ENCODE data around the gene ST3GAL3.

The ST3GAL3 gene

DNA sequence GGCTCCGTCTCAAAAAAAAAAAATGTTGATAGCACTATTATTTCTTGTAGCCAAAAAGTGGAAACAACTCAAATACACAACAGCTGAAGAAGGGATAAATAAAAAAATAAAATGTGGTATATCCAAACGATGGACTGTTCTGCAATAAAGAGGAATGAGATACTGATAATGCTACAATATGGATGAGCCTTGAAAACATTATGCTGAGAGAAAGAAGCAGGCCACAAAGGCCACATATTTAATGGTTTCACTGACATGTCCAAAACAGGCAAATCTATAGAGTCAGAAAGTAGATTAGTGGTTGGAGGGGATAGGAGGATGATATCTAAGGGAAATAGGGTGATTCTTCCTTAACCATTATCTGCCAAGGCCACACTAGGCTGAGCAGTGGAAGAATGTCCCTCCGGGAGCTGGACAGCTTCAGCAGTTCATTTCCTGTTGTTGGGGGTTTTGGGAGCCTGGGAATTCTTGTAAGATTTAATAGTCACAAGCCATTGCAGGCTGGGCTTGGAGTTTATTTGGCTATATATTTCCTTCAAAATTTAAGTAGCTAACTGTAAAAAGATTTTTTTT, 53.5 kb downstream of the ST3GAL3 start:
- TF ChIP-seq, protein P1, sequence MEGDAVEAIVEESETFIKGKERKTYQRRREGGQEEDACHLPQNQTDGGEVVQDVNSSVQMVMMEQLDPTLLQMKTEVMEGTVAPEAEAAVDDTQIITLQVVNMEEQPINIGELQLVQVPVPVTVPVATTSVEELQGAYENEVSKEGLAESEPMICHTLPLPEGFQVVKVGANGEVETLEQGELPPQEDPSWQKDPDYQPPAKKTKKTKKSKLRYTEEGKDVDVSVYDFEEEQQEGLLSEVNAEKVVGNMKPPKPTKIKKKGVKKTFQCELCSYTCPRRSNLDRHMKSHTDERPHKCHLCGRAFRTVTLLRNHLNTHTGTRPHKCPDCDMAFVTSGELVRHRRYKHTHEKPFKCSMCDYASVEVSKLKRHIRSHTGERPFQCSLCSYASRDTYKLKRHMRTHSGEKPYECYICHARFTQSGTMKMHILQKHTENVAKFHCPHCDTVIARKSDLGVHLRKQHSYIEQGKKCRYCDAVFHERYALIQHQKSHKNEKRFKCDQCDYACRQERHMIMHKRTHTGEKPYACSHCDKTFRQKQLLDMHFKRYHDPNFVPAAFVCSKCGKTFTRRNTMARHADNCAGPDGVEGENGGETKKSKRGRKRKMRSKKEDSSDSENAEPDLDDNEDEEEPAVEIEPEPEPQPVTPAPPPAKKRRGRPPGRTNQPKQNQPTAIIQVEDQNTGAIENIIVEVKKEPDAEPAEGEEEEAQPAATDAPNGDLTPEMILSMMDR (IDR thresholded peaks at IDR 0.05; ENCODE audit: insufficient read depth, low read length, poor library complexity, severe bottlenecking), result no peak
- DNase-seq (ENCODE audit: extremely low read depth, insufficient read length), result no peak
- Histone ChIP-seq H3K4me3 (replicated peaks; ENCODE audit: low read depth, low read length) (no peak overlapping the region), H3K36me3 (ENCODE audit: control insufficient read depth, insufficient read depth, low read length) (no peaks in the 10 kb centered on the region), H3K27me3 (replicated peaks; ENCODE audit: control insufficient read depth, insufficient read depth, low read length) (no peaks in the 10 kb centered on the region)

DNA sequence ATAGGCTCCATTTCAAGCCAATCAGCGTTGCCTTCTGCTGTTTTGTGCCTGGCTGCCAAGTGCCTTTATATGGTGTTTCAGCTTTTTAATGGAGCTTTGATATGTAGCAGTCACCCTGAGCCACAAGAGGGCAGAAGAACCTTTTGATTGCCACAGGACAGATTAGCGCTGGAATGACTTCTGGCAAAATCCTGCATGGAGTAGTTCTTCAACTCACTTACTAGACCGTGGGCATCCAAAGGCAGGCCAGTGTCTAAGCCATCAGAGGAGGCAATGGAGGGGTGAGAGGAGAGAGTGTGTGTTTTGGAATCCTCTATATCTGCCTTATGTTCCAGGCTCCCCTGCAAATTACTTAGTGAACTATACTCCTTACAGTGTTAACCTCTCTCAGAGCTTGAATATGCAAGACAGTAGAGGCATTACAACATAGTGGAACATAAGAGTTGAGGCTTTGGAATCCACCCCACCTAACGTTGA, 56.2 kb downstream of the ST3GAL3 start:
- H3K27me3 ChIP-seq (replicated peaks; ENCODE audit: control insufficient read depth, insufficient read depth, low read length), result no peaks in the 10 kb centered on the region
- DNase-seq (ENCODE audit: extremely low read depth, insufficient read length), result no peak
- no peaks in the 10 kb centered on the region for H3K36me3 ChIP-seq (ENCODE audit: control insufficient read depth, insufficient read depth, low read length)
- TF ChIP-seq, protein P1 (IDR thresholded peaks at IDR 0.05; ENCODE audit: insufficient read depth, low read length, poor library complexity, severe bottlenecking), result peak; percentile 76
- H3K4me3 ChIP-seq (replicated peaks; ENCODE audit: low read depth, low read length), result no peak overlapping the region

DNA sequence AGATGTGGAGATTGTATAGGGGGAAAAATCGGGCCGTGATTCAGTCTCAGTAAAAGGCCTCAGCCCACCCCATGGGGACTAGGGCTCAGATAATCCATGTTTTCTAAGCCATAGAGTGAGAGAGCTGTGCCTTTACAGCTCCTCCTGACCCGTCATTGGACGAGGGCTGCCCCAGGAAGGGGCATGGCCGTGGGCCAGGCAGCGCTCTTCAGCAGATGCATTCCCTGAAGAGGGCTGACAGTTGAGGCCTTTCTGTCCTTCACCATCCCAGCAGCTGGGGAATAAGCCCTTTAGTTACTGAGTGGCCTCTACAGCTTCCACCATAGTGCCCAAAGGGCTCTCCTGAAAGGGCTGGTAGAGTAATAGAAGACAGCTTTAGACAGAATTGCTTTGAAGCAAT, 57.2 kb downstream of the ST3GAL3 start:
- no peaks in the 10 kb centered on the region for H3K27me3 ChIP-seq (replicated peaks; ENCODE audit: control insufficient read depth, insufficient read depth, low read length)
- no peaks in the 10 kb centered on the region for H3K36me3 ChIP-seq (ENCODE audit: control insufficient read depth, insufficient read depth, low read length)
- DNase-seq (ENCODE audit: extremely low read depth, insufficient read length), result no peak
- no peak overlapping the region for H3K4me3 ChIP-seq (replicated peaks; ENCODE audit: low read depth, low read length)
- TF ChIP-seq, protein P1 (IDR thresholded peaks at IDR 0.05; ENCODE audit: insufficient read depth, low read length, poor library complexity, severe bottlenecking), result no peak

DNA sequence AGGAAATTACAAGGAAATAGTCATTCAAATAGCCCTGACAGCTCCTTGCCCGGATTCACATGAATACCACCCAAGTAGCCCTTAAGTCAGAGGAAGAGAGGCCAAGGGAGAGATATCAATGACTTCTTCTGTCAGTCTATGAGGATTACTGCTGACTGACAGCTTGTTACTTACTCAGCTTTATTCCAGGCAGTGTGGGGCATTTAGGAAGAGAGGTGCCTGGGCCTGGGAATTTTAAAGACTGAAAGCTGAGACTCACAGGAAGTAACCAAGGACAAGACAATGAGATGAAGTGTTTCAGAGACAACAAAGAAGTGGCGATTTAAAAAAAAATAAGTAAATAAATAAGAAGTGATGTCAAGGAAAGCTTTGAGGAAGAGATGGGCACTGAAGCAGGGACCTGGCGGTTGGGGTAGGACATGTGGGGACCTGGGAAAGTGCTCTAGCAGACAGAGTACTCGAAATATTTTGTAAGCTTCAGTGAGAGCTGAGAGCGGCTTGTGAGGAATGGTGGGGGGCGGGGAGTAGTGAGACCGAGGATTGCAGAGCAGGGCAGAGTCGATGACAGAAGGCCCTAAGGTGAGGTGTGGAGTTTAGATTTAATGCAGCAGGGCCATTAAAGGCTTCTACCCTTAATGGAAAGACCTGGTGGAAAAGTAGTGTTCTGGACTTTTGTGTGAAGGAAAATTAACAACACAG, 58.9 kb downstream of the ST3GAL3 start:
- DNase-seq (ENCODE audit: extremely low read depth, insufficient read length), result no peak
- H3K36me3 ChIP-seq (ENCODE audit: control insufficient read depth, insufficient read depth, low read length), result no peaks in the 10 kb centered on the region
- TF ChIP-seq, protein P1 (IDR thresholded peaks at IDR 0.05; ENCODE audit: insufficient read depth, low read length, poor library complexity, severe bottlenecking), result no peak
- H3K4me3 ChIP-seq (replicated peaks; ENCODE audit: low read depth, low read length), result no peak overlapping the region
- H3K27me3 ChIP-seq (replicated peaks; ENCODE audit: control insufficient read depth, insufficient read depth, low read length), result no peaks in the 10 kb centered on the region

DNA sequence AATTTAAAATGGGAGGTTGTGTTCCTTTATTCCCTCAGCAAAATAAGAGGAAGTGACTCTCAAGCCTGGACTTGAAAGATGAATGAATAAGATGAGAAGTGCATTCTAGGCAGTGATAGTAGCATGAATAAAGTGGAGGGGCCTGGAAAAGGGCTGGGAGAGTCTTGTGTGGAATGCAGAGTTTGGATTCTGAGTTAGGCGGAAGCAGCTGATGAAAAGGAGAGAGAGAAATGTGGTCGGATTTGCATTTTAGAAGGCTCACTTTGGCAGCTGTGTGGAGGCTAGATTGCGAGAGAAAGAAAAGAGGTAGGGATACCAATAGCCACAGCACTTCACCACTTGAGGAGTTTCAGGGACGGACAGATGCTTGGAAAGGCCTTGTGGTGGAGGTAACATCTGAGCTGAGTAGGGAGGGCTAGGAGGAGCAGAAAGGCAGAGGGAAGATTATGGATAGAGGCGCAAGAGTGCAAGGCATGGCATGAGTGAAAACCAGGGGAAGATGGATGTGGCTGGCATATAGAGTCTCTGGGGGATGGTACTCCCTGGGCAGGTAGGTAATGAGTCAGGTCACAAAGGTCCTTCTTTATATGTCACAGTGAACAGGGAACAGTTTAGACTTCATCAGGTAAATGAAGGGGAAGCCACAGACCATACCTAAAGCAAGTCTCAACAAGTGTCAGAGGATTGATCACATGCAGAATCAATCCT, 59.6 kb downstream of the ST3GAL3 start:
- H3K27me3 ChIP-seq (replicated peaks; ENCODE audit: control insufficient read depth, insufficient read depth, low read length), result no peaks in the 10 kb centered on the region
- no peaks in the 10 kb centered on the region for H3K36me3 ChIP-seq (ENCODE audit: control insufficient read depth, insufficient read depth, low read length)
- DNase-seq (ENCODE audit: extremely low read depth, insufficient read length), result no peak
- TF ChIP-seq, protein P1 (IDR thresholded peaks at IDR 0.05; ENCODE audit: insufficient read depth, low read length, poor library complexity, severe bottlenecking), result no peak
- no peak overlapping the region for H3K4me3 ChIP-seq (replicated peaks; ENCODE audit: low read depth, low read length)

Data from GM06990 (cell line).